ENCODE measurements around the gene FSD1L. TPM values are rescaled to one million over a fixed set of nuclear protein-coding genes. Genes with fewer than 3 reads are reported as not detected.

The FSD1L gene
- total RNA-seq, 1 donor from 2014 or later, result 3.2 TPM

DNA sequence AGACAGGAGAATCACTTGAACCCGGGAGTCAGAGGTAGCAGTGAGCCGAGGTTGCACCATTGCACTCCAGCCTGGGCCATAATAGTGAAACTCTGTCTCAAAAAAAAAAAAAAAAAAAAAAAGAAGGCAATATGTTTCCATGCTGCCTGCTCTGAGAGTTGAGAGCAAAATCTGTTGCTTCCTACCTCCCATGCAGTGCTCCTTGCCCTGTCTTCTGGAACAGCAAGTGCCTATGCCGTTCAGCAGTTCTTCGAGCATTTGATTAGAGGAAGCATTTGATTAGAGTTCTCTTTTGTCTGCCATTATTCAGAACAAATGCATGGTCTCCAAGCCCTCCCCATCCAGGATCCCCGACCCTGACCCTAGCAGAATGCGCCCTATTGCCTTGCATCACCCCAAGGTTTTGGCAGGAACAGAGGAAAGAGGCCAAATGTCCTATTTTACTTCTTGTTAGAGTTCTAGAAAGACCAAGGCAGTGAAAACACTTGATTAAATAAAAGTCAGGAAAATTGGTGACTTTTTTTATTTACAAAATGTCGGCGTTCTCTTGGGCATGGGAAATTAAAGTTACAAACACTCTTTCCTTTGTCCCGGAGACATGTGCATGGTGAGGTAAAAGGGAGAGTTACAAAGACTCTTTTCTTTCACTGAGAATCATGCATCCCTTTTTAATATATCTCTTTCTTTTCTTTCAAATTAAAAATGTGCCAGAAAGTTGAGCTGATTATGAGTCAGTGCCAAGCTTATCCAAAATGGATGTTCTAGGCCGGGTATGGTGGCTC is 27.8 kb upstream of the FSD1L start:
- Mint-ChIP-seq H3K9me3 (no peaks in the 10 kb centered on the region), H3K4me1 (ENCODE audit: low read depth) (peaks cover 7% of the 10 kb centered on the region), H3K27ac (no peak overlapping the region), H3K27me3 (ENCODE audit: low read depth) (peaks cover 13% of the 10 kb centered on the region), H3K4me3 (ENCODE audit: low read depth) (no peak overlapping the region), H3K36me3 (ENCODE audit: low read depth) (no peaks in the 10 kb centered on the region)
- intact Hi-C loops (cut with micrococcal nuclease), result loop anchor here (5.0 kb wide), 1 partner anchor 638 kb away; no protein-coding TSS in a partner anchor
- no peak for DNase-seq (ENCODE audit: low spot score)

DNA sequence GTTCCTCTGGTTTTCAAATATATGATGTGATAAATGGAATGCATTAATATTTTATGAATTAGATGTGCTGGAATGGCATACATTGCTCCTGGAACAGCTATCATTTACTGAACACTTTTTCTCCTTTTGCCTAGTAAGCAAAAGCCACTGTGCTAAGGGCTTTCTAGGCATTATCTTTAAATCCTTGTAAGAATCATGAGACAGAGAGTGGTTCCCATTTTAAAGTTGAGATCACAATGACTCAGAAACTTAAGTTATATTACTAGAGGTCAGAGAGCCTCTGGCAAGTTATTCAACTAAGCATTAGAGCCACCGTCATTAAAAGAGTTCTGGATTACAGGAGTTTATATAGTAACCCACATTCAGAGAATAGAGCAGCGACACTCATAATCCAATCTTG is 26.7 kb upstream of the FSD1L start:
- Mint-ChIP-seq H3K9me3 (no peaks in the 10 kb centered on the region), H3K4me3 (ENCODE audit: low read depth) (no peak overlapping the region), H3K27me3 (ENCODE audit: low read depth) (peaks cover 14% of the 10 kb centered on the region), H3K4me1 (ENCODE audit: low read depth) (peaks cover 6% of the 10 kb centered on the region), H3K27ac (no peak overlapping the region), H3K36me3 (ENCODE audit: low read depth) (no peaks in the 10 kb centered on the region)
- no peak for DNase-seq (ENCODE audit: low spot score)
- intact Hi-C loops (cut with micrococcal nuclease), result no loop called here

DNA sequence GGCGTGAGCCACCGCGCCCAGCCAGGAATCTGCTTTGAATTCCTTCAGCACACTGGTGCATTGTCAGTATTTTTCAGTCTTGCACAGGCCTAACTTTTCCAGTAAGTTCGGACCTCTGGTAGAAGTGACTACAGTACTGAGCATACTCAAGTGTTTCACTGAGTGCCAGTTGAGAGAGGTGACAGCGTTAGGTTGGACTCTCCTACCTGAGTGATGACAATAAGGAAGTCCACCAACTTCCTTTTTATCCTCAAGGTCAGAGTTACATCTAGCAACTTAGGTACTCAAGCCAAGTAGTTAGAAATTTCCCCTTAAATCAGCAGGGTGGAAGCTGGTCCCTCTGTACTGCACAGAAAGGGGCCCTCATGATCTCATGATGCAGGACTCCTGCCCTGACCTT is 26.0 kb upstream of the FSD1L start:
- intact Hi-C loops (cut with micrococcal nuclease), result no loop called here
- Mint-ChIP-seq H3K27me3 (ENCODE audit: low read depth) (peaks cover 14% of the 10 kb centered on the region), H3K9me3 (no peaks in the 10 kb centered on the region), H3K4me1 (ENCODE audit: low read depth) (peaks cover 2% of the 10 kb centered on the region), H3K4me3 (ENCODE audit: low read depth) (no peak overlapping the region), H3K36me3 (ENCODE audit: low read depth) (no peaks in the 10 kb centered on the region), H3K27ac (no peak overlapping the region)
- no peak for DNase-seq (ENCODE audit: low spot score)

- peaks cover 2% of the 10 kb centered on the region for H3K4me1 Mint-ChIP-seq (ENCODE audit: low read depth)
- H3K27me3 Mint-ChIP-seq (ENCODE audit: low read depth), result peaks cover 10% of the 10 kb centered on the region
- H3K9me3 Mint-ChIP-seq, result no peaks in the 10 kb centered on the region
- no peak overlapping the region for H3K27ac Mint-ChIP-seq
- no peak overlapping the region for H3K4me3 Mint-ChIP-seq (ENCODE audit: low read depth)
- DNase-seq (ENCODE audit: low spot score), result no peak
- intact Hi-C loops (cut with micrococcal nuclease), result loop anchor here (5.0 kb wide), 1 partner anchor 291 kb away; no protein-coding TSS in a partner anchor
- no peaks in the 10 kb centered on the region for H3K36me3 Mint-ChIP-seq (ENCODE audit: low read depth)
Measured at GRCh38 chr9:105425816-105426433, 21.9 kb upstream of the FSD1L start.

GRCh38 chr9:105426657-105427056 is 21.2 kb upstream of the FSD1L start:
- H3K27ac Mint-ChIP-seq, result no peak overlapping the region
- intact Hi-C loops (cut with micrococcal nuclease), result loop anchor here (5.0 kb wide), 1 partner anchor 291 kb away; no protein-coding TSS in a partner anchor

GRCh38 chr9:105431424-105432246 is 16.2 kb upstream of the FSD1L start:
- H3K36me3 Mint-ChIP-seq (ENCODE audit: low read depth), result no peaks in the 10 kb centered on the region
- no peak overlapping the region for H3K4me3 Mint-ChIP-seq (ENCODE audit: low read depth)
- intact Hi-C loops (cut with micrococcal nuclease), result no loop called here
- H3K4me1 Mint-ChIP-seq (ENCODE audit: low read depth), result peaks cover 2% of the 10 kb centered on the region
- no peaks in the 10 kb centered on the region for H3K9me3 Mint-ChIP-seq
- H3K27me3 Mint-ChIP-seq (ENCODE audit: low read depth), result peaks cover 5% of the 10 kb centered on the region
- DNase-seq (ENCODE audit: low spot score), result no peak
- no peak overlapping the region for H3K27ac Mint-ChIP-seq

More at GRCh38 chr9:105426657-105427056, 21.2 kb upstream of the FSD1L start:
- Mint-ChIP-seq H3K9me3 (no peaks in the 10 kb centered on the region), H3K27me3 (ENCODE audit: low read depth) (peaks cover 10% of the 10 kb centered on the region), H3K36me3 (ENCODE audit: low read depth) (no peaks in the 10 kb centered on the region), H3K4me1 (ENCODE audit: low read depth) (peaks cover 2% of the 10 kb centered on the region), H3K4me3 (ENCODE audit: low read depth) (no peak overlapping the region)
- no peak for DNase-seq (ENCODE audit: low spot score)

DNA sequence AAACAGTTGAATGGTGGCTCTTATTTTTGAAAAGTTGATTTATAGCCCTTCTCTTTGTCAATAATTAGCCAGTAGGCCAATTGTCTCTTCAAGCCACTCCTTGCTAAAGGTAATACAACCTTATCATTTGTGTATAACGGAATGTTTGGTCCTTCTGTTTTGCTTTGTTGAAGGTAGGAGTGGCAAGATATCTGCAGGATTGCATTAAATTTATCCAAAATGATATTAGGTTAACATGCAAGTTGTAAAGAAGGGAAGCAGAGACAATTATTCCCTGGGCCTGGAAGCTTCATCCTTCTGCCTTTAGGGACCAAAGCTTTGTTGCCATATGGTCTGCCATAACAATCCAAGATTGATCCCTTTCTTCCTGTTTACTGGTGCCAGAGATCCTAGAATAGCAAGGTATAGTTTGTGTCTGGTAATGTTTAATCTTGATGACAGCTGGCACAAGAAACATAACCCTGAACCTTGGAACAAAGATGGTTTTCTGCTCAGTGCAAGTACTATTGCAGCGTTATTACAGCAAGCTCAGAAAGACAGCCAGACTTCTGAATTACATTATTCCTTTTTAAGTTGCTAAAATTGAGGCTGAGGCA is 15.5 kb upstream of the FSD1L start:
- Mint-ChIP-seq H3K4me1 (ENCODE audit: low read depth) (peaks cover 2% of the 10 kb centered on the region), H3K36me3 (ENCODE audit: low read depth) (no peaks in the 10 kb centered on the region), H3K9me3 (no peaks in the 10 kb centered on the region), H3K27ac (no peak overlapping the region), H3K27me3 (ENCODE audit: low read depth) (peaks cover 5% of the 10 kb centered on the region), H3K4me3 (ENCODE audit: low read depth) (no peak overlapping the region)
- intact Hi-C loops (cut with micrococcal nuclease), result no loop called here
- no peak for DNase-seq (ENCODE audit: low spot score)

- DNase-seq (ENCODE audit: low spot score), result no peak
- Mint-ChIP-seq H3K27me3 (ENCODE audit: low read depth) (peaks cover 5% of the 10 kb centered on the region), H3K9me3 (no peaks in the 10 kb centered on the region), H3K4me3 (ENCODE audit: low read depth) (no peak overlapping the region), H3K27ac (no peak overlapping the region), H3K4me1 (ENCODE audit: low read depth) (peaks cover 5% of the 10 kb centered on the region), H3K36me3 (ENCODE audit: low read depth) (no peaks in the 10 kb centered on the region)
- intact Hi-C loops (cut with micrococcal nuclease), result no loop called here
Measured at GRCh38 chr9:105435453-105435852, 12.4 kb upstream of the FSD1L start.

GRCh38 chr9:105436783-105437182 is 11.1 kb upstream of the FSD1L start:
- Mint-ChIP-seq H3K4me1 (ENCODE audit: low read depth) (peaks cover 2% of the 10 kb centered on the region), H3K36me3 (ENCODE audit: low read depth) (no peaks in the 10 kb centered on the region), H3K27me3 (ENCODE audit: low read depth) (peaks cover 5% of the 10 kb centered on the region), H3K9me3 (no peaks in the 10 kb centered on the region), H3K27ac (no peak overlapping the region), H3K4me3 (ENCODE audit: low read depth) (no peak overlapping the region)
- DNase-seq (ENCODE audit: low spot score), result no peak
- intact Hi-C loops (cut with micrococcal nuclease), result no loop called here

DNA sequence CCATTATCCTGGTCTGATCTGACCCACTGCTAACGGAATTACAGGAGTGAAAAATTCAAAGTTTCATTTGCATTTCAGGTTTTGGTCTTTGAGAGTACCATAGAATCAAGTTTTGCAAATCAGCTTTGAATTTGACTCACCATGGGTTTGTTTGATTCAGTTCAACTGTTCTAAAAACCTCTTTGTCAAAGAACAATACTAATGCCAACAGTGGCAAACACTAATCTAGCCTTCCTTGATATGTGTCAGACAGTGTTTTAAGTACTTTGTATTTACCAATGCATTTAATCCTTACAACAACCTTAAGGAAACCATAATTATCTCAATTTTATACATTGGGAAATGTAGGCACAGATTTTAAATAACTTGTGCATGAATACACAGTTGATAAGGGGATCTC is 10.1 kb upstream of the FSD1L start:
- Mint-ChIP-seq H3K27ac (no peak overlapping the region), H3K4me1 (ENCODE audit: low read depth) (peaks cover 2% of the 10 kb centered on the region), H3K4me3 (ENCODE audit: low read depth) (no peak overlapping the region), H3K9me3 (no peaks in the 10 kb centered on the region), H3K36me3 (ENCODE audit: low read depth) (no peaks in the 10 kb centered on the region), H3K27me3 (ENCODE audit: low read depth) (peaks cover 5% of the 10 kb centered on the region)
- no peak for DNase-seq (ENCODE audit: low spot score)
- intact Hi-C loops (cut with micrococcal nuclease), result no loop called here

DNA sequence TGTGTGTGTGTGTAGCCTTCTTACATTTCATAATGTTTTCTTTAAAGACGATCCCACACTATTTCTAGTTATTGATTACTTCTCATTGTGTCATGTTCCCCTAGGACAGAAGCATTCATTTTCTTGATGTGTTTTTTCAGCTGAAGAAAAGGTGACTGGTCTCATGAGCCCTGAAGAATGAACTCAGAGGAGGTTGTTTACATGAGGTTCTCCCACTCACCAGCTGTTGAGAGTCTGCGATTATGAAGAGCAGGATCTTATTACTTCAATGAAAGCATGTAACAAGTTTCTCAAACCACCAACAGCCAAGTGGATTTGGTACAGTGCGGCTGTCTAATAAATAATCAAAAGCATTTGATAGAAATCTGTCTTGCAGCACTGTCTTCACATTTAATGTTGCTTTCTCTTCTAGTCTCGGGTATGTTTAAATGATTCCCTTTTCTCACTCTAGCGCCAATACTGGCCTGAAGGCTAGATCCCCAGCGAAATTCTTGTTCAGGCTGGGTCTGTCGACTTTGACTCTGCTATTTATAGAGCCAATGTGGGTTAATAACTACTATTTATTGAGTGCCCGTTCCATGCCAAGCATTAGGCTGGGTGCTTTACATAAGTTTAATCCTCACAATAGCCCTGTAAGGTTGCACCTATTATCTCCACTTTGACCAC is 9.6 kb upstream of the FSD1L start:
- no peaks in the 10 kb centered on the region for H3K36me3 Mint-ChIP-seq (ENCODE audit: low read depth)
- no peaks in the 10 kb centered on the region for H3K9me3 Mint-ChIP-seq
- no peak overlapping the region for H3K4me3 Mint-ChIP-seq (ENCODE audit: low read depth)
- DNase-seq (ENCODE audit: low spot score), result no peak
- H3K27ac Mint-ChIP-seq, result no peak overlapping the region
- H3K27me3 Mint-ChIP-seq (ENCODE audit: low read depth), result peaks cover 5% of the 10 kb centered on the region
- intact Hi-C loops (cut with micrococcal nuclease), result no loop called here
- peaks cover 2% of the 10 kb centered on the region for H3K4me1 Mint-ChIP-seq (ENCODE audit: low read depth)

DNA sequence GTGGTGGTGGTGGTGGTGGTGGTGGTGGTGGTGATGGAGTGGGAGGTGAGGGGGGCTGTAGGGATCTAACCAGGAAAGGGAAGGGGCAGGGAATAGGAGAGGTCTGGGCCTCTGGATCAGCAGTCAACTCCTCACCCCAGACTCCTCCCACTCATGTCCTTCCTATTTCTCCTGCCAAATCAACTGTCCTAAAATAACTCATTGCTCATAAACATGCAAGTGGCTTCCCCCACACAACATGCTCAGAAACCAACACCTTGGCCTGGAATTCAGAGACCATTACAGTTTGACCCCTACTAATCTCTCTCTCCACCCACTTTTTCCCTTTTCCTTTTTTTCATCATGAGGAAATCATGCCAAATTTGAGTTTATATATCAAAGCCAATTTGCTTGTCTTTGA is 8.4 kb upstream of the FSD1L start:
- intact Hi-C loops (cut with micrococcal nuclease), result no loop called here
- DNase-seq (ENCODE audit: low spot score), result no peak
- H3K4me3 Mint-ChIP-seq (ENCODE audit: low read depth), result no peak overlapping the region
- no peak overlapping the region for H3K27ac Mint-ChIP-seq
- H3K9me3 Mint-ChIP-seq, result no peaks in the 10 kb centered on the region
- no peaks in the 10 kb centered on the region for H3K36me3 Mint-ChIP-seq (ENCODE audit: low read depth)
- H3K27me3 Mint-ChIP-seq (ENCODE audit: low read depth), result peaks cover 4% of the 10 kb centered on the region
- H3K4me1 Mint-ChIP-seq (ENCODE audit: low read depth), result peaks cover 2% of the 10 kb centered on the region

Data from activated T-helper 2 cell treated with anti-CD3 and anti-CD28 coated beads, Interferon-gamma antibody, Interleukin-2, Interleukin-4, amounts not matched to agents 10 μg/mL and 5 μg/mL and 100 μg/mL, durations not matched to agents 14 hours and 24 hours and 36 hours (primary cell).